Keratinocyte (primary cell): ENCODE results near the gene CKAP2.

Source experiments
- EZH2 ChIP-seq: IDR thresholded peaks from one replicate; pipeline ENCODE4 v1.6.1; 2012; ENCODE audit warnings: inconsistent platforms, mild to moderate bottlenecking, low read length, moderate library complexity
- TF ChIP-seq, protein P1 (sequence below), 3 experiments: IDR thresholded peaks in 1 of 3; conservative IDR thresholded peaks in 1 of 3; optimal IDR thresholded peaks in 1 of 3; 2 replicates in 2 of 3; 3 replicates in 1 of 3; pipeline versions ENCODE3 to v1.5.1; 2011; ENCODE audit warnings: low read length in 3 of 3, mild to moderate bottlenecking in 3 of 3, moderate library complexity in 2 of 3, control low read depth in 1 of 3, inconsistent platforms in 1 of 3; ENCODE audit not compliant: insufficient read depth in 2 of 3; ENCODE audit errors: extremely low read depth in 1 of 3

DNA sequence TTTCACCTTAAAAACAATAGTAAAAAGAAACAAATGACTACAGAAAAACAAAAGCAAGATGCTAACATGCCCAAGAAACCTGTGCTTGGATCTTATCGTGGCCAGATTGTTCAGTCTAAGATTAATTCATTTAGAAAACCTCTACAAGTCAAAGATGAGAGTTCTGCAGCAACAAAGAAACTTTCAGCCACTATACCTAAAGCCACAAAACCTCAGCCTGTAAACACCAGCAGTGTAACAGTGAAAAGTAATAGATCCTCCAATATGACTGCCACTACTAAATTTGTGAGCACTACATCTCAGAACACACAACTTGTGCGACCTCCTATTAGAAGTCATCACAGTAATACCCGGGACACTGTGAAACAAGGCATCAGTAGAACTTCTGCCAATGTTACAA, 6.0 kb downstream of the CKAP2 start:
- TF ChIP-seq, protein P1, sequence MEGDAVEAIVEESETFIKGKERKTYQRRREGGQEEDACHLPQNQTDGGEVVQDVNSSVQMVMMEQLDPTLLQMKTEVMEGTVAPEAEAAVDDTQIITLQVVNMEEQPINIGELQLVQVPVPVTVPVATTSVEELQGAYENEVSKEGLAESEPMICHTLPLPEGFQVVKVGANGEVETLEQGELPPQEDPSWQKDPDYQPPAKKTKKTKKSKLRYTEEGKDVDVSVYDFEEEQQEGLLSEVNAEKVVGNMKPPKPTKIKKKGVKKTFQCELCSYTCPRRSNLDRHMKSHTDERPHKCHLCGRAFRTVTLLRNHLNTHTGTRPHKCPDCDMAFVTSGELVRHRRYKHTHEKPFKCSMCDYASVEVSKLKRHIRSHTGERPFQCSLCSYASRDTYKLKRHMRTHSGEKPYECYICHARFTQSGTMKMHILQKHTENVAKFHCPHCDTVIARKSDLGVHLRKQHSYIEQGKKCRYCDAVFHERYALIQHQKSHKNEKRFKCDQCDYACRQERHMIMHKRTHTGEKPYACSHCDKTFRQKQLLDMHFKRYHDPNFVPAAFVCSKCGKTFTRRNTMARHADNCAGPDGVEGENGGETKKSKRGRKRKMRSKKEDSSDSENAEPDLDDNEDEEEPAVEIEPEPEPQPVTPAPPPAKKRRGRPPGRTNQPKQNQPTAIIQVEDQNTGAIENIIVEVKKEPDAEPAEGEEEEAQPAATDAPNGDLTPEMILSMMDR (optimal IDR thresholded peaks at IDR 0.05 in 1 of 3, IDR thresholded peaks at IDR 0.05 in 1 of 3, conservative IDR thresholded peaks at IDR 0.05 in 1 of 3; ENCODE audit: extremely low read depth in 1 of 3, insufficient read depth in 2 of 3, low read length in 3 of 3) = no peak
- TF ChIP-seq EZH2 = no peak
